GM21825 (cell line): ENCODE measurements around the gene OXTR.

ENCODE experiments used
- ATAC-seq: cut with Tn5 transposase; IDR thresholded peaks from one replicate; pipeline ENCODE4 v1.9.1; 2021; ENCODE audit warnings: mild to moderate bottlenecking, moderate library complexity; ENCODE audit not compliant: unreplicated experiment

OXTR gene

GRCh38 chr3:8767667-8768363 is 1.6 kb downstream of the OXTR start:
- ATAC-seq, result peak; percentile 51

GRCh38 chr3:8767256-8767666 is 2.2 kb downstream of the OXTR start:
- no peak for ATAC-seq

GRCh38 chr3:8766148-8766547 is 3.3 kb downstream of the OXTR start:
- ATAC-seq, result no peak

GRCh38 chr3:8765528-8765927 is 3.9 kb downstream of the OXTR start:
- no peak for ATAC-seq

GRCh38 chr3:8764528-8764927 is 4.9 kb downstream of the OXTR start:
- no peak for ATAC-seq

GRCh38 chr3:8762607-8763377 is 6.6 kb downstream of the OXTR start:
- no peak for ATAC-seq

- no peak for ATAC-seq
Measured at GRCh38 chr3:8761866-8762265, 7.5 kb downstream of the OXTR start.

GRCh38 chr3:8760506-8760905 is 8.9 kb downstream of the OXTR start:
- ATAC-seq, result no peak

- no peak for ATAC-seq
Measured at GRCh38 chr3:8760091-8760490, 9.3 kb downstream of the OXTR start.

- ATAC-seq, result no peak
Measured at GRCh38 chr3:8759038-8759707, 10.2 kb downstream of the OXTR start.

- no peak for ATAC-seq
Measured at GRCh38 chr3:8757551-8758518, 11.6 kb downstream of the OXTR start.

- no peak for ATAC-seq
Measured at GRCh38 chr3:8756671-8757070, 12.7 kb downstream of the OXTR start.

- no peak for ATAC-seq
Measured at GRCh38 chr3:8755564-8756237, 13.7 kb downstream of the OXTR start.

- ATAC-seq, result no peak
Measured at GRCh38 chr3:8755097-8755496, 14.3 kb downstream of the OXTR start.

- no peak for ATAC-seq
Measured at GRCh38 chr3:8752832-8753231, 16.6 kb downstream of the OXTR start.

GRCh38 chr3:8749316-8749715 is 20.1 kb downstream of the OXTR start:
- no peak for ATAC-seq

- no peak for ATAC-seq
Measured at GRCh38 chr3:8746780-8747345, 22.6 kb downstream of the OXTR start.

GRCh38 chr3:8745619-8746370 is 23.6 kb downstream of the OXTR start:
- ATAC-seq, result no peak

- ATAC-seq, result no peak
Measured at GRCh38 chr3:8743911-8744310, 25.5 kb downstream of the OXTR start.
